HG03097 (cell line): ENCODE measurements around the gene REN.

Source experiments
- ATAC-seq: cut with Tn5 transposase; IDR thresholded peaks from one replicate; pipeline ENCODE4 v1.9.1; 2021; ENCODE audit not compliant: unreplicated experiment, low FRiP score

REN gene

GRCh38 chr1:204155881-204156280 is 10.3 kb downstream of the REN start:
- no peak for ATAC-seq

- ATAC-seq: no peak
These were observed 11.4 kb downstream of the REN start for GRCh38 chr1:204154568-204155255.

GRCh38 chr1:204153667-204154066 is 12.5 kb downstream of the REN start:
- no peak for ATAC-seq

- no peak for ATAC-seq
These were observed 13.7 kb downstream of the REN start for GRCh38 chr1:204152310-204153044.

GRCh38 chr1:204151552-204152309 is 14.4 kb downstream of the REN start, which contains the start of gene ETNK2:
Gene ETNK2, minus strand, starts transcription at chr1:204152044. Its CDS starts 192 bp downstream, at chr1:204151852.
- no peak for ATAC-seq

GRCh38 chr1:204150702-204151551 is 15.2 kb downstream of the REN start:
- ATAC-seq: no peak

GRCh38 chr1:204149635-204150565 is 16.2 kb downstream of the REN start:
- no peak for ATAC-seq

- ATAC-seq: no peak
These were observed 17.0 kb downstream of the REN start for GRCh38 chr1:204149107-204149506.

GRCh38 chr1:204147406-204148383 is 18.4 kb downstream of the REN start:
- no peak for ATAC-seq

GRCh38 chr1:204146965-204147364 is 19.2 kb downstream of the REN start:
- ATAC-seq: no peak

- no peak for ATAC-seq
These were observed 19.8 kb downstream of the REN start for GRCh38 chr1:204146309-204146708.

- ATAC-seq: no peak
These were observed 21.1 kb downstream of the REN start for GRCh38 chr1:204145033-204145504.

GRCh38 chr1:204143276-204144041 is 22.7 kb downstream of the REN start:
- ATAC-seq: no peak

- ATAC-seq: no peak
These were observed 23.8 kb downstream of the REN start for GRCh38 chr1:204142032-204142974.

- no peak for ATAC-seq
These were observed 25.0 kb downstream of the REN start for GRCh38 chr1:204141131-204141530.

- no peak for ATAC-seq
These were observed 26.2 kb downstream of the REN start for GRCh38 chr1:204139952-204140351.
